Thoracic aorta (tissue), 2 donors: Measurements from ENCODE around the gene RNF166. TPM values are rescaled to one million over a fixed set of nuclear protein-coding genes. Genes with fewer than 3 reads are reported as not detected.
A peak's percentile ranks its signal among the peaks of the same experiment; 100 is the strongest.

Experiments
- ATAC-seq: fragments of 150-250 bp; one replicate; pipeline ENCODE4 v1.8.0; 2017; ENCODE audit warnings: low read depth; ENCODE audit not compliant: insufficient number of reproducible peaks, low FRiP score
- DNase-seq: peaks from one replicate; pipeline ENCODE4 v3.0.0-alpha.2; 2020; ENCODE audit warnings: low spot score
- H3K27ac ChIP-seq, 2 donors: fragments of 200-600 bp; sonication (generic); 1 replicate in 1 of 2; 2 replicates in 1 of 2; pipeline ENCODE4 v1.5.1; 2016; ENCODE audit warnings: mild to moderate bottlenecking in 2 of 2, moderate library complexity in 2 of 2
- H3K27me3 ChIP-seq: fragments of 200-600 bp; sonication (generic); replicated peaks from 2 replicates; pipeline ENCODE4 v1.6.0; 2016; ENCODE audit warnings: mild to moderate bottlenecking; ENCODE audit not compliant: insufficient read depth
- H3K36me3 ChIP-seq: fragments of 200-600 bp; sonication (generic); one replicate; pipeline ENCODE4 v1.5.1; 2016
- H3K4me1 ChIP-seq, 2 donors: fragments of 200-600 bp; sonication (generic); 1 replicate in 1 of 2; 2 replicates in 1 of 2; pipeline versions ENCODE4 v1.5.1 to v1.6.0; 2016; ENCODE audit warnings: low read depth in 2 of 2, mild to moderate bottlenecking in 1 of 2; ENCODE audit not compliant: control insufficient read depth in 1 of 2
- H3K4me3 ChIP-seq: fragments of 200-600 bp; sonication (generic); 2 replicates; pipeline ENCODE4 v1.5.1; 2016; ENCODE audit warnings: mild to moderate bottlenecking
- H3K9me3 ChIP-seq: fragments of 200-600 bp; sonication (generic); 2 replicates; pipeline ENCODE4 v1.5.1; 2016
- CTCF ChIP-seq: fragments of 200-600 bp; sonication (generic); IDR thresholded peaks from one replicate; pipeline ENCODE4 v1.5.1; 2019; ENCODE audit warnings: antibody characterized with exemption
- total RNA-seq, 2 donors: library from RNA; depleted of rRNA; stranded (reverse); fragments of >200 nt; gene quantifications; one replicate each; pipeline versions ENCODE4 v1.1.0 to v1.2.3, GENCODE V29; 2016

RNF166 gene
- total RNA-seq, 2 donors from 2014 or later, result 20.7 to 36.6 TPM

DNA sequence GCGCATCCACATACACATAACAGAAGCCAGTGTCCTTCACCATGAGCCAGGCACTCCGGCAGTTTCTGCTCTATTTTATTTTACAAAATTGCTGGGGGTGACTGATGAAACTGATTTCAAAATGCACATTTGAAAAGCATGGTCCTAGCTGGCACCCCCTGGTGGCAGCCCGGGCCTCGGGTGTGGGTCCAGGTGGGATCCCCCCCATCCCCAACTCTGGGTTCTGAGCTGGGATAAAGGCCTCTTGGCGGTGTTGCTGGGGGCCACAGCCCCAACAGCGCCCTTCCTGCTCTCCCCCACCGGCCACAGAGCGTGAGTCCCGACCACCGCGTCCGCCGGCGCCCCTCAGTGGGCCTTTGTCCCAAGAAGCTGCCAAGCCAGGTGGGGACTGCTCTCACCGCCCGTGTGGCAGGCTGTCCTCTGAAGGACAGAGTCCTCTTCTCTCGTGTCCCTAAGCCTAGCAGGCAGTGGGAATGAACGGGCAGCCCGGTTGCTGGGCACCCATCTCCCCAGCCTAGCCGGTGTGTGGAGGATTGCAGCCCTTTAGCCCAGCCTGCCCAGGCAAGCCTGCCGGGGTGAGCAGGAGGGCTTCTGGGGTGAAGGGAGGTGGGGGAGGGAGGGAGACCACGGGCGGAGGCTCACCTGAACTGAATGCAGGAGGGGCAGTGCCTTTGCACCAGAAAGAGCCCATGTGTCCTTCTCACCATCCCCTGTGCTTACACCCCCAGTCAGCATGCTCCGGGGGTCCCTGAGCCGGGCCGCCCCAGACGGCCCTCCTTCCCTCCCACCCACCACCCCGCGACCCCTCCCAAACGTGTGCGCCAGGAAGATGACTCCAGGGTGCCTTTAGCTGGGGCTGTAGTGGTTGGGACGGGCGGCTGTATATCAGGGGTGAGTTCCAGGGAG lies 20.8 kb downstream of the RNF166 start:
- peak; percentile 26 for ATAC-seq
- no peaks in the 10 kb centered on the region for H3K27me3 ChIP-seq

GRCh38 chr16:88684569-88685155 lies 21.5 kb downstream of the RNF166 start:
- H3K27me3 ChIP-seq, result no peaks in the 10 kb centered on the region
- no peaks in the 10 kb centered on the region for H3K9me3 ChIP-seq
- no peak for DNase-seq
- no peaks in the 10 kb centered on the region for H3K36me3 ChIP-seq
- no peak for ATAC-seq
- no peak for TF ChIP-seq CTCF
- no peak overlapping the region for H3K4me3 ChIP-seq
- peaks cover 4 to 12% of the 10 kb centered on the region in 2 donors for H3K4me1 ChIP-seq
- no peak overlapping the region for H3K27ac ChIP-seq

More for the DNA sequence above, 20.8 kb downstream of the RNF166 start:
- no peak overlapping the region for H3K27ac ChIP-seq
- H3K9me3 ChIP-seq, result no peaks in the 10 kb centered on the region
- H3K4me1 ChIP-seq, result peaks cover 4 to 12% of the 10 kb centered on the region in 2 donors
- H3K36me3 ChIP-seq, result no peaks in the 10 kb centered on the region
- DNase-seq, result no peak
- peak; percentile 24 for TF ChIP-seq CTCF
- peak overlapping the region; percentile 66 for H3K4me3 ChIP-seq

GRCh38 chr16:88681709-88682451 lies 24.3 kb downstream of the RNF166 start:
- Histone ChIP-seq H3K4me3 (no peak overlapping the region), H3K27ac (peak overlapping the region in 1 of 2 donors; percentile 25), H3K27me3 (no peaks in the 10 kb centered on the region), H3K36me3 (no peaks in the 10 kb centered on the region), H3K4me1 (peaks cover 2 to 12% of the 10 kb centered on the region in 2 donors), H3K9me3 (no peaks in the 10 kb centered on the region)
- ATAC-seq (no peak), DNase-seq (no peak)
- TF ChIP-seq CTCF, result no peak

- H3K36me3 ChIP-seq, result no peaks in the 10 kb centered on the region
- peaks cover 0 to 5% of the 10 kb centered on the region in 2 donors for H3K4me1 ChIP-seq
- no peak for TF ChIP-seq CTCF
- ATAC-seq (no peak), DNase-seq (no peak)
- H3K27me3 ChIP-seq, result no peaks in the 10 kb centered on the region
- H3K27ac ChIP-seq, result no peak overlapping the region
- no peaks in the 10 kb centered on the region for H3K9me3 ChIP-seq
- no peak overlapping the region for H3K4me3 ChIP-seq
Measured at GRCh38 chr16:88681084-88681680, 25.0 kb downstream of the RNF166 start.
